ENCODE measurements around the gene SFRP5.

DNA sequence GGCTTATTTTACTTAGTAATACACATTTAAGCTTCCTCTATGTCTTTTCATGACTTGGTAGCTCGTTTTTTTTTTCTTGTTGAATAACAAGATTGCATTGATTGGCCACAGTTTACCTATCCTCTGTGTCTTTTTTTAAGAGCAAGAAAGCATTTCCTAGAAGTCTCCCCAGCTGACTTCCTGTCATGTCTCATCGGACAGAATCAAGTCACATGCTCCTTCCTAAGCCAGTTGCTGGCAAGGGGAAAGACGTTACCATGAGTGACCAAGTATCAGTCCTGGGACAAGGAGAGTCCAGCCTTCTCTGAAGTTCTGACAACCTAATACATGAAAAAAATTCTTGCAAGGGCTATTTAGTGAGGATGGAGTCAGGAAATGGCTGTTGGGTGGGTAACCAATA lies 24.9 kb upstream of the SFRP5 start:
- TF ChIP-seq, protein P1, sequence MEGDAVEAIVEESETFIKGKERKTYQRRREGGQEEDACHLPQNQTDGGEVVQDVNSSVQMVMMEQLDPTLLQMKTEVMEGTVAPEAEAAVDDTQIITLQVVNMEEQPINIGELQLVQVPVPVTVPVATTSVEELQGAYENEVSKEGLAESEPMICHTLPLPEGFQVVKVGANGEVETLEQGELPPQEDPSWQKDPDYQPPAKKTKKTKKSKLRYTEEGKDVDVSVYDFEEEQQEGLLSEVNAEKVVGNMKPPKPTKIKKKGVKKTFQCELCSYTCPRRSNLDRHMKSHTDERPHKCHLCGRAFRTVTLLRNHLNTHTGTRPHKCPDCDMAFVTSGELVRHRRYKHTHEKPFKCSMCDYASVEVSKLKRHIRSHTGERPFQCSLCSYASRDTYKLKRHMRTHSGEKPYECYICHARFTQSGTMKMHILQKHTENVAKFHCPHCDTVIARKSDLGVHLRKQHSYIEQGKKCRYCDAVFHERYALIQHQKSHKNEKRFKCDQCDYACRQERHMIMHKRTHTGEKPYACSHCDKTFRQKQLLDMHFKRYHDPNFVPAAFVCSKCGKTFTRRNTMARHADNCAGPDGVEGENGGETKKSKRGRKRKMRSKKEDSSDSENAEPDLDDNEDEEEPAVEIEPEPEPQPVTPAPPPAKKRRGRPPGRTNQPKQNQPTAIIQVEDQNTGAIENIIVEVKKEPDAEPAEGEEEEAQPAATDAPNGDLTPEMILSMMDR (IDR thresholded peaks at IDR 0.05) = no peak
- TF ChIP-seq POLR2AphosphoS5 (IDR thresholded peaks at IDR 0.05) = no peak

Data from breast epithelium (tissue), 3 donors.